AG09309 (cell line): ENCODE results near the gene CEBPB.
A peak's percentile ranks its signal among the peaks of the same experiment; 100 is the strongest.

Source experiments
- DNase-seq: peaks from one replicate; pipeline ENCODE4 v3.0.0-alpha.2; 2010; ENCODE audit warnings: low read depth
- H3K4me3 ChIP-seq: 2 replicates; pipeline ENCODE4 v1.5.1; 2011; ENCODE audit warnings: mild to moderate bottlenecking, low read depth, low read length, moderate library complexity; ENCODE audit not compliant: control insufficient read depth
- CTCF ChIP-seq: IDR thresholded peaks from 2 replicates; pipeline ENCODE4 v1.5.1; 2011; ENCODE audit warnings: mild to moderate bottlenecking, low read depth, low read length, inconsistent platforms; ENCODE audit not compliant: insufficient read depth, control insufficient read depth; ENCODE audit errors: missing control alignments

The CEBPB gene

GRCh38 chr20:50146214-50146613 is 44.4 kb upstream of the CEBPB start:
- no peak for DNase-seq
- TF ChIP-seq CTCF: no peak
- no peak overlapping the region for H3K4me3 ChIP-seq

GRCh38 chr20:50146732-50147662 is 43.6 kb upstream of the CEBPB start:
- DNase-seq: no peak
- no peak for TF ChIP-seq CTCF
- no peak overlapping the region for H3K4me3 ChIP-seq

- no peak for DNase-seq
- TF ChIP-seq CTCF: no peak
- no peak overlapping the region for H3K4me3 ChIP-seq
These were observed 41.0 kb upstream of the CEBPB start for GRCh38 chr20:50149481-50150254.

- no peak for TF ChIP-seq CTCF
- no peak for DNase-seq
- H3K4me3 ChIP-seq: no peak overlapping the region
These were observed 39.4 kb upstream of the CEBPB start for GRCh38 chr20:50151034-50151743.

- no peak for DNase-seq
- TF ChIP-seq CTCF: peak; percentile 16
- peak overlapping the region; percentile 97 for H3K4me3 ChIP-seq
These were observed 38.1 kb upstream of the CEBPB start for GRCh38 chr20:50152394-50153152.

GRCh38 chr20:50153153-50153499 is 37.5 kb upstream of the CEBPB start:
- TF ChIP-seq CTCF: no peak
- peak overlapping the region; percentile 97 for H3K4me3 ChIP-seq
- DNase-seq: no peak
